HG02943 (cell line): ENCODE measurements around the gene GMIP.

Experiments
- ATAC-seq: cut with Tn5 transposase; IDR thresholded peaks from one replicate; pipeline ENCODE4 v1.9.1; 2021; ENCODE audit warnings: mild to moderate bottlenecking, low read depth, moderate library complexity; ENCODE audit not compliant: unreplicated experiment

The GMIP gene

DNA sequence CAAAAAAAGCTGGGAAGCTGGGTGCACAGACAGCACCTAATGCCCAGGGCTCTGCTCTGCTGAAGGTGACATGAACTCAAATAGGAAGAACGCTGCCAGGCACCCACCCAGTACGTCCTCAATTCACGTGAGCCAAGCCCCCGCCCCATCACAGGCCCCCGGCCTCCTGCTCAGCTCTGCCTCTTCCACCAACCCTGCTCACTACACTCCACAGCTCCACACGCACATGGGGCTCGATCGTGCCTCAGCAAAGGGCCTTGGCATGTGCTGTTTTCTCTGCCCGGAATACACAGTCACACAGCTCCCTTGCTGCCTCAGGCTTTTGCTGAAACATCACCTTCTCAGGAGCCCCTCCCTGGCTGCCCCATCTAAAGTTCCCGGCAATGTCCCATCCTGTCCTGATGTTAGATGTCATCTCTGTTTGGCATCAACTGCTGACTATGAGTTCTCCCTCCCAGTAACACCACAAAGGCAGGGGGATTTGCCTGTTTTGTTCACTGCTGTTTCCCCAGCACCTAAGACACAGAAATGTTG lies 17.8 kb upstream of the GMIP start:
- ATAC-seq: no peak

DNA sequence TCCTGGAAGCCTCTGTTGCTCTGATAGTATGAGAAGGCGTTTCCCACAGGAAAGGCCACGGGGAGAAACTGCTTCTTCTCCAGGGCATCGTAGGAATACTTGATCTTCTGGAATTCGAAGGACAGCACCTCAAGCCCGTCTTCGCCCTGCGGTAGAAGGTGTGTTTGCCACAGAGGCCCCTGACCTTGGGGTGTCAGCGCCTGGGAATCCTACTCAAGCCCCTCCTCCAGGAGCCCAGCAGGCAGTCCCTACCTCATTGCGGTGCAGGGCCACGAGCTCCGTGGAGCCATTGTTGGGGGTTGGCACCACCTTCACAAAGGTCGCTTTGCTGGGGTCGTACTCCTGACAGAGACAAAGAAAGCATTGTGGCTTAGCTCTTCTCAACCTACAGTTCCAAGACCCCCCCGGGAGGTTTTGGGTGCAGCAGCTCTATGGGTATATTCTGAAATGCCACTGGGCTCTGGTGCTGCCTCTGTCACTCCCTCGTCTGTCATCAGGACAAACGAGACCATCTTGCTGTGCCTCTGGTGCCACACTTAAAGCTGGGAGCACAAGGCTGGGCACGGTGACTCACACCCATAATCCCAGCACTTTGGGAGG lies 16.3 kb upstream of the GMIP start:
- ATAC-seq: no peak

DNA sequence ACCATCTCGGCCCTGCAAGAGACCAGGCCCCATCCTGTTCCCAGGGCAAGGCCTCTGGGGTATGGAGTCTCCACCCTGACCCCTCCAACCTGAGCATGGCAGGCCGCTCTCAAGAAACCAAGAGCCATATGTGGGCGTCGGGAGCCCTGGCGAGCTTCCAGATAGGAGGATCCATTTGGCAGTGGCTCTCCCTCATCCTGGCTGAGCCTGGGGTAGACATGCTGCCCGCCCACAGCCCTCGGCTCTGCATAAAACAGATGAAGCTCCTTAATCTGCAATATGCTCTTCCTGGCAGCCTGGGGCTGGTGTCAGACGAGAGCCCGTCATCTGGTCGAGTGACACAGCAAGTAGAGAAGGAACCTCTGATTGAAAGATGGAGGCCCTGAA lies 13.9 kb upstream of the GMIP start:
- ATAC-seq: no peak

DNA sequence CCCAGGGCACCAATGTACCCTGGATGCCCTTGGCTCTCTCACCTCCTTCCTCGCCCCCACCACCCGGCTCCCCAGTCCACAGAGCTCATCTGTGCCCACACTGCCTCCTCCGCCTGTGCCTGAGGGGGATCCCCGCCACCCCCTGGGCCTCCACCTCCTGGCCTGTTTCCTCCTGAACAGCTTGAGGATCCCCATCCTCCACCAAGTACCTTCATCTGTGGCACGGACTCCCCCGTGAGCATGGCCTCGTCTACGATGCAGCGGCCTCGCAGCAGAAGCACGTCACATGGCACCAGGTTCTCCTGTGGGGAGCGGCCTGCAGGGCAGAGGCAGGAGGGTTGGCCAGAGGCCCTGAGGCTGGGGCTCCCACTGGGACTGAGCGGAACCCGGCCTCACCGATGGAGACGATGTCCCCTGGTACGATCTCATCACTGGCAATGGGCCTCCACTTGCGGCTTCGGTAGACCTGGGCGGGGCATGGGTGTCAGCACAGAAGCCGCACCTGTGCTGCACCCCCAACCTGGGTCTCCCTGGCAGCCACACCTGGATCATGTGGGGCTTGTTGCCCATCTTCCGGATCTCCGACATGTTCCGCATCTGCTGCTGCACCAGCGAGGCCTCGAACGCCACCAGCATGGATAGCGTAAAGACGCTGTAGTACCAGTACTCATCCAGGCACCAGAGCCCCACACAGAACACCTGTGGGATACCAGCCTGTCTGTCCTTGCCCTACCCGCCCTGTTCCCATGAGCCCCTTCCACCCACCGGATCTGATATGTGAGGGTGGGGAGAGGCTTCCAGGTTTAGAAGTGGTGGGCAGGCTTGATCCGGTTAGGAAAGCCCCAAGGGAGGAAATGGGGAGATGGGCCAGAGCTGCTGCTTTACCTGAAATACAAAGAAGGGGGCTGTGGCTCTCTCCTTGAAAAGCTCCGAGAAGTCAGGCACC lies 13.3 kb upstream of the GMIP start:
- ATAC-seq: no peak

DNA sequence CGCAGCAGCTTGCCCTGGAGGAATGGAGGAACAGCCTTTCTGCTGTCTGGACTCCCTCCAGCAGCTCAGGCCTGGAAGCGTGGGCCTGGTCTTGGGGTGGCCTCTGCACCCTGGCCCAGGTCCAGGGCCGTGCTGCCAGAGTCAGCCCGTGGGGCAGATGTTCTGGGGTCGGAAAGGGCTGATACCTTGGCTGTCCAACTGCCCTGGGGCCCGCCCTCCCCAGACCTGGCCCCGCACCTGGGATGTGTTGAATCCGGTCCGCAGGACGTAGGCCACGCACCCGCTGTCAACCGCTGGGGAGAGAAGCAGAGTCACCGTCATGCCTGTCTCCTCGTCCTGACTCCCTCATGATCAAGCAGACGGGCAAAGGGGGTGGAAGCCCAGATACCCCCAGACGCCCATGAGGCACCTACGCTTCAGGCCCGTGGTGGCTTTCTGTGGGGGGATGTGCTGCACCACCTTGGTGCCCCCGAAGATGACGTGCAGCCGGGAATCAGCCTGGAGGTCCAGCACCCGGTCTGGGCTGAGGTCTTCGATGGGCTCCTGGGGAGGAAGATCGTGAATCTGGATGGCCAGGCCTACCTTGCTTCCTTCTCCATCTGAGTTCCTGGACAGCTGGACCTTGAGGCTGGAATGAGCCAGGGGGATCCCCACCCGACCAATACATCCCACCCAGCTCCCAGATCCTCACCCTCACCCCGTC lies 12.3 kb upstream of the GMIP start:
- ATAC-seq: no peak

DNA sequence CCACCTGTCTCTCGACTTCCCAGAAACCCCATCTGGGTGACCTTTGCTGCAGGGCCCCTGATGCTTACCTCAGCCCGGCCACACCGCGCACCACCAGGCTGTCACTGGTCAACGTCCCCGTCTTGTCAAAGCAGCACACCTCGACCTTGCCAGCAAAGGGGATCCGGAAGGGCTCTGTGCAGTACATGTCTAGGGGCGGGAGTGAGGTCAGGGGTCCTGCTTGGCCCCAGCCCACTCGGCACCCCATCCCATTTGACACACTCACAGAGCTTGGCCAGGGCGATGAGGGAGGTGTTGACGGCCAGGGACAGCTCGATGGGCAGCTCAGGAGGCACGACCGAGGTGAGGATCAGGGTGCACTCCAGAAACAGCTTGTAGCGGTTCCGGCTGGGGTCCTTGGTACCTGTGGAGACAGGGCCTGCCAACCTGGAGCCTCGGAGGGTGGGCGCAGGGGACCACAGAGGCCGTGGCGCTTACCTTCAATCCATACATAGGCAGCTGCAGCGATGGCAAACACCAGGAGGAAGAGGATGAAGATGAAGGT lies 11.7 kb upstream of the GMIP start:
- no peak for ATAC-seq

DNA sequence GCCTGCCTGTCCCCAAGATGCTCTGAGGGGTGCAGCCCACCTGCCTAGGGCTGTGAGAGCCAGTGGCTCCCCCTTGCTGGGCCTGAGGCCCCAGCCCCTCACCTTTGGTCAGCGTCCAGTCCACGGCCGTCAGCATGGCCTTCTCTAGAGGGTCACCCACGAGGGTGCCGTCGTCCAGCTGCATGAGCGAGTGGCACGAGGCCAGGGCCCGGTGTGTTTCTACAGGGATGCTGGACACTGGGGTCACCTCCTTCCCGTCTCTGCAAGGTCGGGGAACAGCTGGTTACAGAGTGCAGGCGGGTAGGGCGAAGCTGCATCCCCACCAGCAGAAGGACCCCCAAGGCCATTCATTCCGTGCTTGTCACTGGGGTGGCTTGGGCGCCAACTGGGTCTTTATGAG lies 11.0 kb upstream of the GMIP start:
- no peak for ATAC-seq

DNA sequence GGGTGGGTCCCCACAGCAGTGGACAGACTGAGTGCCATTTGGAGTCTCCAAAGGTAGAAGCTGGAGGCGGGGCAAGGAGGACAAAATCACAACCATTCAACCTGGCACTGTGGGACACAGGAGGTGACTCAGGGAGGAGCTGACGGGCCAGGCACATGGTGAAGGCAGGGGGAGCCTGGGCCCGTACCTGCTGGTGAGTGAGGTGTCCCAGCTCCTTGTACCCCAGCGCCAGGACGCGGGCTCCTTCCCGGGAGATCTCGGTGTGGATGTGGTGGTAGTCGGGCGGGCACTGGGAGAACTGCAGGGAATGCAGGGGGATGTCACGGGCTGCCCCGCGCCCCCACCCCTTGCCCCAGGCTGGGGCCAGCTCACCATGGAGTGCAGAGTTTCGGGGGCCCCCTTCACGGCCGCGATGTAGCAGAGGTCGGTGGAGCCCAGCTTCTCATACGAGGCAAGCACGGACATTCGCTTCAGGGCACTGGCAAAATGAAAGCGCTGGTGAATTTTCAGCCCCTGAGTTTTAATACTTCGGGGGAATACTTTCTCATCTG lies 10.2 kb upstream of the GMIP start:
- ATAC-seq: no peak

DNA sequence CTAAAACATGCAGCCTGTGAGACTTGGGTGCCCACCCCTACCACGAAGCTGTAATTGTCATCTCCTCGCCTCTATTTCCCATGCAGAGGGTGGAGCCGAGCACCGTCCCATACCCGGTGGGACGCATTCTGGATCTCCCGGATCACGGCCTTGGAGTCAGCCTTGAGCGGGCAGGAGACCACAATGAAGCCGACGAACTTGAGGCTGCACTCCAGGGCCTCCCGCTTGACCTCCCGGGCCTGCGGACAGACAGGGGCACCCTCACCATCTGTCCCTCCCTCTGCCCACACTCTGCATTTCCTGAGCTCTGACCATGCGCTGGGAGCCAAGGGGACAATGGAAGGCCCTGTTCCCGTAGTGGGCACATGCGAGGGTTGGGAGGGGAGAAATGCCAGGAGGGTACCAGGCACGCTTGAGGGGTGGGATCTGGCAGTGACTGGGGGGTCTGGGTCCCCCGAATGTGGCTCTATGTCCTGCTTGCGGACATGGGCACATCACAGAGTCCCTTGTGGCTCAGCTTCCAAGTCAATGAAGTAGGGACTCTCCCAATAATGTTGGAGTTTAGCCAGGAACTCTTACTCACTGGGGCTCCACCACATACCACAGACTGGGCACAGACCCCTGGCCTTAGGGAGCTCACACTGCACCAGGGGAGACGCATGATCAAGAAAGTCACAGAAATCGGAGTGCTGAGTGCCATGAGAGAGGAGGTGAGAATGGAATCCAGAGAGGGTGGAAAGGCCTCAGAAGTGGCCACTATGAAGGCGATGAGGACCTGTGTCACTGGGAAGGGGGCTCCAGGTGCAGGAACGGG lies 9.2 kb upstream of the GMIP start:
- ATAC-seq: no peak

DNA sequence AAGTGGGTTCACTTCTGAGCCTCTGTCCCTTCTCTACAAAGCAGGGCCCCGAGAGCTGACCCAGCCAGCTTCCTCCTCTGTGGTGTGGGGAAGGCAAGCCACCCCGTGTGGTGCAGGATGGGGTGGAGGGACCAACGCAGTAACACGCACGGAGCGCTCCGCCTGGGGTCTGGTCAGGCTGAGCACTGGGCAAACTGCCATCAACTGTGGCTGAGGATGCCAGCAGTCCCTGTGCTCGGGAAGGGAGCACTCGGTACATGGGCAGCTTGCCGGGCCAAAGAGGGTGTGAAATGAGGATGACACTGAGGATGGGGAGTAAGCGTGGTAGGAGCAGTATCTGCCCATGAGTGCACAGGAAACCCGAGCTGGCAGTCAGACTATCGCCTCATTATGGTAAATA lies 7.6 kb upstream of the GMIP start:
- ATAC-seq: no peak

DNA sequence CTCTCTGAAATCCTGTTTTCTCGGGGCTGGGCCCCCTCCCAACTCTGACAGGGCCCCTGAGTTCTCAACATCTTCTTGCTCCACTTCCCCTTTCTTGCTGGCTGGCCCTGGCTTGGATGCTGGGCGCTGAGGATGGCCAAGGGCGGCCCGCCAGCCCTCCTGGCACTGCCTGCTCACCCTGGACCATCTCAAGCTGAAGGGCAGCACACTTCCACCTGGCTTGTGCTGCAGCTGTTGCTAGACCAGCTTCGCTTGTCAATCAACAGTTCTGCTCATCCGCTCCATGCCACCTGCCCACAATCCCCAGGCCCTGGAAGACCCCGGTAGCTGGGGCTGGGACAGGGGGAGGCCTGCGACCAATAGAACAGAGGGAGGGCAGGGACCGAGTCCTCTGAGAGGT lies 6.9 kb upstream of the GMIP start:
- ATAC-seq: no peak

DNA sequence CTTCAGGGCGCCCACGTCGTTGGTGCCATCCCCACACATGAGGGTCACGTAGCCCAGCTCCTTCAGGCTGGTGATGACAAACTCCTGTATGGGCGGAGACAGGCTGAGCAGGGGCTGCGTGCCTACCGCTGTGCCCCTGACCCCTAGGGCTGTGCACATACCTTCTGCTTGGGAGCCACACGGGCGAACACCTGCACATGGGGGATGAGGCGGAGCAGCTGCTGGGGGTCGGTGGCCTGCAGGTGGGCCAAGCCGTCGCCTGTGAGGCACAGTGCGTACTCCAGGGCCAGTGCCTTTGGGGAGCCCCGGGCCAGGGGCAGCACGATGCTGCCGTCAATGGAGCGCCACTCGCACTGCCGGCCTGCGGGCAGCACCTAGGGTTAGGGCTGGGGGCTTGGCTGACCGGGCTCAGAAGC lies 6.1 kb upstream of the GMIP start:
- no peak for ATAC-seq

DNA sequence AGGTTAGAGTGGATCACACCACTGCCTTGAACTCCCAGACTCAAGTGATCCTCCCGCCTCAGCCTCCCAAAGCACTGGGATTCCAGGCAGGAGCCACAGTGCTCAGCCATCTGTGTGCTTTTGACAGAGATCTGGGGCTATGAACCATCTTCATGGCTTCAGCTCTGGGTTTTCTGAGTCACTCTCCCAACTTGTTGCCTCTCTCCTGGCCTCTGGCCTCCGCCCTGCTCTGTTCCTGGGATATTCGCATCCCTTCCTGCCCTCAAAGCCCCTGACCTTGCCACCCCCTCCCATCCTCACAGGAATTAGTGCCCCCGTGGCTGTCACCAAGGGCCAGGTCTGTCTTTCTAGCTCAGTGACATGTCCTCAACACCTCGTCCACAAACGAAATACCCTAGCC lies 5.7 kb upstream of the GMIP start:
- no peak for ATAC-seq

DNA sequence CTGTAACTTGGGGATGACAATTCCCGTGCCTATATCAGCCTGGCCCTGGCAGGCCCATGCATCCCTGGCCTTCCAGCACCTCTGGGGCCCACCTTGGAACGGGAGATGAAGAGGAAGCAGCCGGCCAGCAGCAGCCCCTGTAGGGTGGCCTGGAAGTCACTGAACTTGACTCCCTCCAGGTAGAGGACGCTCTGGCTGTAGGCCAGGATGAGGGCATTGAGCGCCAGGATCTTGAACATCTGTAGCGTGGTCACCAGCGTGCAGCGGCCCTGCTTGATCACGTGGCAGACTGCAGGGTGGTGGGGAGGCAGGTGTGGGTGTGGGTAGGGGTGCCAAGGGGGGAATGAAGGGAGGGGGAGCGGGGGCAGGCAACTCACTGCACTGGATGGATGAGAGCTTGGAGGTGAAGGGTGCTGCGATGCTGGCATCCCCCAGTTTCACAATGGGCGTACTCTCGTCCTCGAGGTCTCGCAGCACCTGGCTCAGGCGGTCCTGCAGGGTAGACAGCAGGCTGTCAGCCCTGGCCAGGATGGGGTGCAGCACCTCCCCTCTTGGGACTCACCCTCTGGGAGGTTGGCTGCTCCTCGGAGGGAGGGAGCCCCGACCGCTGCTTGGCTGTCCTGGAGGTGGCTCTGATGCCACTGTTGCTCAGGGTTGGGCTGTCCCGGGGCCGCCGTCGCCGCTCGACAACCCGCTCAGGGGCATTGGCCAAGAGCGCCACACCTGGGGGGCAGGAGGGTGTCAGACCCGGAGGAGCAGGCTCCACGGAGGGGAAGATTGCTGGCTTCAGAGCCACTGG lies 3.8 kb upstream of the GMIP start:
- no peak for ATAC-seq

DNA sequence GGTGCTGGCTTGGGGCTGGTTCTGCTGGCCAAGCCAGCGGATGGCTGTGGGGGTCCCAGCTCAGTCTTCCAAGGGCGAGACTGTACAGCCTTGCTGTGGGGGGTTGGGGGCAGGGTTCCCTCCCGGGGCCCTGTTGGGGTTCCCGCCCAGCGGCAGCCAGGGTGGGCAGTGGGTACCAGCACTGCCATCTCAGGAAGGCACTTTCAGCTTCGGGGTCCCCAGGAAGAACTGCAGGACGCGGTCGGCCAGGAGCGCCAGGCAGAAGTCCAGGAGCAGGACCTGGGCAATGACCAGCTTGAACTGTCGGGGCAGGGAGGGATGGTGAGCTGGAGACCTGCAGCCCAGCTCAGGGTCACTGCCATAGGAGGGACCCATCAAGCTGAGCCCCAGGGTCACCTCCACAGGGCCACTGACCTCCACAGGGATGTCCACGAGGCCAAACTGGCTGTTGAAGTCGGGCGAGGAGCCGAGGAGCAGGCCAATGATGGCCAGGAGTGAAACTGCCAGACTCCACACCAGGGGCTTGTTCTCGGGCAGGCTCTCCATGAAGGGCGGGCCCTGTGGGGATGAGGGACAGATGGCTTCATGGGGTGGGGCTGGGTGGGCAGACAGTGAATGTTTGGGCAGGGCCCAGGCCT lies 1.9 kb upstream of the GMIP start:
- no peak for ATAC-seq

DNA sequence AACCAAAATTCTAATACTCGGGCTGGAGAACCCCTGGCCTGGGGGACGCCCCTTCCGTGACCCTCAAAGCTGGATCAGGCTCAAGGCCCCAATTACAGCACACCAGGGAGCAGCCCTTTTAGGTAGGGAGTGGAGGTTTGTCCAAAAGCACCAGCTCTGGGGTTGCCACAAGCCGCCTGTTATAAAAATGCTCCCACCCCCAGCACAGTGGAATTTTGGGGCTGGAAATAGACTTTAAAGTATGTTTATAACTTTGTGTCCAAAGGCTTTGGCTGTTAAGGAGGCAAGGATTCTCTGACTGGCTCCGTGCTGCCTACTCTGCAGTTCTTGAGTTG lies 564 bp upstream of the GMIP start:
- no peak for ATAC-seq

DNA sequence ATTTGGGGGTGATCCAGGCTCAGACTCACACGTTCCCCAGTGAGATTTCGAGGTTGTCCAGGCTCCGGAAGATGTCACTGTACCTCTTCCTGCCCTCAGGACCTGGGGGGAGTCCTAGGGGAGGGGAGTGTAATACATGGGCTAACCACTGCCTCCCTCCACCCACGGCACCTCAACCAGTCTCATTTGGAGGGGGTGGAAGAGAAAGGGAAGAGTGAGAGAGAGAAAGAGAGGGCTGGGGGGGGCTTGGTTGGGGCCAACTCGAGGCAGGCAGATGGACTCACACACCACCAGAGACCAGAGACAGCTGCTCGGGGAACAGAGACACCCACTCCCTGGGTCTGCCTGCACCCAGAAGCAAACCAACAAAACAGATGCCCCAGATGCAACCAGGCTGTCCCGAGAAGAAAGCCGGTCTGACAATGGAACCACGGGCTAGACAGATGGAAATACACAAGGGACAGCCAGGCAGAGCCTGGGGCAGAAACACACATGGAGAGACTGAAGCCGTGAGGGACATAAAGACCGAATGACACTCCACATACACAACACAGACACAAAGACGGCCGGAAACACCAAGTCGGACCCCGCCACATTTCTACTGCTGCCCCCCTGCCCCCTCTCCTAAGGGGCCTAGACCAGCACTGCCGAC lies 825 bp downstream of the GMIP start:
- no peak for ATAC-seq

DNA sequence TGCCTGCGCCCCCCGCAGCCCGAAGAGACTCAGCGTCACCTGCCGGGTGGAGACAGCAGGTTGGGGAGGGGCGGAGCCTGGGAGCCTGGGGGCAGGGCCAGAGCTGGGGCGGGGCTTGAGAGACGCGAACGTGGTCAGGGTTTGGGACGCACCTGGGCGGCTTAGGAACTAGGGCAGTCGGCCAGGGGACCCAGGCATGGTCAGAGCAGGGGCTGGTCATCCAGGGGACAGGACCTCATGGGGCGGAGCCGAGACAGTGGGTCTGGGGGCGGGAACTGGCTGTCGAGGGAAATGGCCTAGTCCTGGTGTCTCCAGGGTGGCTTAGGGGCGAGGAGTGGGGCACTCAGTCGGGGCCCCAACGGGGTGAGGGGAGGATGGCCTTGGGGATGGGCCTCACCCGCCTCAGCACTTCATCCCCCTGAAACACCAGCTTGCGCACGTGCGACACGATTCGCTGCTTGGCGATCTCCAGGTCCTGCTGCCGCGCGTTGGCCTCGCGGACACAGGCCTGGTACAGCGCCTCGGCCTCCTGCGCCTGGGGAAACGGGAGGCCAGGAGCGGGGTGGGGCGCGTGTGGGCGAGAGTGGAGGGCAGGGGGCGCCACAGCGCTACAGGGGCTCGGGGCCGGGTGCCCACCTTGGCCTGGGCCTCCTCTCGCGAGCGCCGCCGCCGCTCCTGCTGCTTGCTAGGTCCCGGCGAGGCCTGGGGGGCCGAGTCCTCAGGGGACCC lies 5.8 kb downstream of the GMIP start:
- no peak for ATAC-seq
